ENCODE data around the gene WDR76.
"Not testable (repeated sequence)": the region's sequence is repeated elsewhere in the genome, so short reads cannot be mapped to it uniquely, and the experiment has no call there.

The WDR76 gene

DNA sequence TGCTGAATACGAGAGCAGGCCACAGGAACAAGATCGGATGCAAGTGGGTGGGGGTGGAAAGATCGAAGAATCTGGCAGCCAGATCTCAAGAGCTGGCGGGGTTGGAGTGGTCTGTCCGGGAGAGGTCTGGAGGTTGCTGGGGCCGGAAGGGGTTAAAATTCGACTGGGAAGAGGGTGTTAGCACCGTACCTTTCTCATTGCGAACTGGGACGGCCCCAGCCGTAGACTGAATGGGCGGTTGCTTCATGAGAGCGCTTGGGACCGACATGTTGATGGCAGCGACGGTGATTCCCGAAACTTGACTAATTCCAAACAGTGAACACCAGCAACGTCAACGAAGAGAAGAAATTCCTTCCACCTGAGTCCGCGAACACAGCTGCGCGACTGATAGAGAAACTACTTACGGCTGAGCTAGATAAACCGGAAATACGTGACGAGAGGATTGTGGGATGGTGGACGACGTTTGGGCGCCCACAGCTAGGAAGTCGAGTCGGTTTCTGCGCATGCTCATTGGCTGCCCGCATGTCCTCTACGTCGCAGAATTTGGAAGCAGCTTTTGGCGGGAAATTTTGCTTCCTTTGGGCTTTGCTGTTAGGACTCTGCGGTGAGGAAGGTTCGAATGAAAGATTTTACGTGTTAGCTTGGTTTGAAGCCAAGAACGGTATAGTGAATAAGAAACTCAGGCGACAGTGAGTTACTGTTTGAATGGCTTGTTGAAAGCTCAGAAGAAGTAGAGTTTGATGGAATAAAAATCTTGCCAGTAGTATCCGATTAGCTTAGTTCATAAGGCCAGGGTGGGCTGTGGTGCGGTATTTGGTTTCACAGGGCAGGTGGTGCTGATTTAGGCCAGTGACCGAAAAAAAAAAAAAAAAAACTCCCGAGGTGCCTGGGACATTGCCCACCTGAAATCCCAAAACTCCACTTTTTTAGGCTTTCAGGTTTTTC is 2.2 kb upstream of the WDR76 start, which contains the start of gene MFAP1:
Gene MFAP1, minus strand, starts transcription at position 389 of the 945 bp plus-strand sequence. Its CDS starts 121 bp downstream, at position 268.
- peak; percentile 88 for DNase-seq

DNA sequence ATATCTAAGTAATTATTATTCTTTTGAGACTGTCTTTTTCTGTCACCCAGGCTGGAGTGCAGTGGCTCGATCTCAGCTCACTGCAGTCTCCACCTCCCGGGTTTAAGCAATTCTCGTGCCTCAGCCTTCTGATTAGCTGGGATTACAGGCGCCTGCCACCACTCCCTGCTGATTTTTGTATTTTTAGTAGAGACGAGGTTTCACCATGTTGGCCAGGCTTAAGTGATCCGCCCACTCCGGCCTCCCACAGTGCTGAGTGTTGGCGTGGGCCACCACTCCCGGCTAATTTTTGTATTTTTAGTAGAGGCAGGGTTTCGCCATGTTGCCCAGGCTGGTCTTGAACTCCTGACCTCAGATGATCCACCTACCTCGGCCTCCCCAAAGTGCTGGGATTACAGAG is 1.5 kb upstream of the WDR76 start:
- DNase-seq = not testable (repeated sequence)

DNA sequence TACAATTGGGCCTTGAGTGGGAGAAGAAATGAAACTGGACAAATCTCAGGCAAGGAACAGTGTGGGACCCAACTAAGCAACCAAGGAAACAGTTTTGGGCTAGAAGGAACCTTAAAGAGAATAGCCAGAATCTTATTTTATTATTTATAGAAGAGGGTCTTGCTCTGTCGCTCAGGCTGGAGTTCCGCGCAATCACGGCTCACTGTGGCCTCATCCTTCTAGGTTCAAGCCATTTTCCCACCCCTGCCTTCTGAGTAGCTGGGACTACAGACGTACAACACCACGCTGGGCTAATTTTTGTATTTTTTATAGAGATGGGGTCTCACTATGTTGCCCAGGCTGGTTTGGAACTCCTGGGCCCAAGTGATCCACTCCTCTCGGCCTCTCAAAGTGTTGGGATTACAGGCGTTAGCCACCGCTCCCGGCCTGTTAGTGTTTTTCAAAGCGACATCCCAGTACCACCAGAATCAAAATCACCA is 734 bp upstream of the WDR76 start:
- no peak for DNase-seq

DNA sequence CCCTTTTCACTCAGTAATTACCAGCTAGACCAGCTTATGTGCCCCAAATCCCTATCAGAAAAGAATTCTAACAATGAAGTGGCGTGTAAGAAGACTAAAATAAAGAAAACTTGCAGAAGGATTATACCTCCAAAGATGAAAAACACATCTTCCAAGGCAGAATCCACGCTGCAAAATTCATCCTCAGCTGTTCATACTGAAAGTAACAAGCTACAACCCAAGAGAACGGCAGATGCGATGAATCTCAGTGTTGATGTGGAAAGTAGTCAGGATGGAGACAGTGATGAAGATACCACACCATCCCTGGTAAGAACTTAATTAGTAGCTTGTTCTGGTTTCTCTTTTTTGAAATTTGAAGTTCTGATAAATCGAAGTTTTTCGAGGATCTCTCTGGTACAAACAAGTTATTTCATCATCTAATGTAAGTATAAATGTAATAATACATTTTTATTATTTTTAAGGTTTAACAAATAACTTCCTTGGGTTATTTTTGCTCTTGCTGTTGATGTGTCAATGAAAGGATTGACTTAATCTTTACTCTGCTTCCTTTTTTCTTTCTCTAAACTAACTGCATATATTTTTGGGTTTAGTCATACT is 1.4 kb downstream of the WDR76 start:
- DNase-seq = no peak

DNA sequence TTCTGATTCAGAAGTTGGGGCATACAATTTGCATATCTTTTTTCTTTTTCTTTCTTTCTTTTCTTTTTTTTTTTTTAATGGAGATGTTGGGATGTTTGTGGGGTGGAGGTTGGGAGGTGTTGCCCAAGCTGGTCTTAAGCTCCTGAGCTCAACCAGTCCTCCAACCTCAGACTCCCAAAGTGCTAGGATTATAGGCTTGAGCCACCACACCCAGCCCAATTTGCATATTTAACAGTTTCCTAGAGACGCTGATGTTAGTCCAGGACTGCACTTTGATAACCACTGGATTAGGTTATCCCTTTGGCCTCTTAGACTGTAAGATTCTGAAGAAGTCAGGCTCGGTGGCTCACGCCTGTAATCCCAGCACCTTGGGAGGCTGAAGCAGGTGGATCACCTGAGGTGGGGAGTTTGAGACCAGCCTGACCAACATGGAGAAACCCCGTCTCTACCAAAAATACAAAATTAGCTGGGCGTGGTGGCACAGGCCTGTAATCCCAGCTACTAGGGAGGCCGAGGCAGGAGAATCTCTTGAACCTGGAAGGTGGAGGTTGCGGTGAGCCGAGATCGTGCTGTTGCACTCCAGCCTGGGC is 3.2 kb downstream of the WDR76 start:
- not testable (repeated sequence) for DNase-seq

DNA sequence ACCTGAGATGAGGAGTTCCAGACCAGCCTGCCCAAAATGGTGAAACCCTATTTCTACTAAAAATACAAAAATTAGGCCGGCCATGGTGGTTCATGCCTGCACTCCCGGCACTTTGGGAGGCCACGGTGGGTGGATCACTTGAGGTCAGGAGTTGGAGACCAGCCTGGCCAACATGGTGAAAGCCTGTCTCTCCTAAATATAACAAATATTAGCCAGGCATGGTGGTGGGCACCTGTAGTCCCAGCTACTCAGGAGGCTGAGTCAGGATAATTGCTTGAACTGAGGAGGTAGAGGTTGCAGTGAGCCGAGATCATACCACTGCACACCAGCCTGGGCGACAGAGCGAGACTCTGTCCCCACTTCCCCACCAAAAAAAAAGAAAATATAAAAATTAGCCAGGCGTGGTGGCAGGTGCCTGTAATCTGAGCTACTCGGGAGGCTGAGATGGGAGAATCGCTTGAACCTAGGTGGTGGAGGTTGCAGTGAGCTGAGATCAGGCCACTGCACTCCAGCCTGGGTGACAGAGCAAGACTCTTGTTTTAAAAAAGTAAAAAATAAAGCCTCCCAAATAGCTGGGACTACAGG is 4.0 kb downstream of the WDR76 start:
- DNase-seq = not testable (repeated sequence)

DNA sequence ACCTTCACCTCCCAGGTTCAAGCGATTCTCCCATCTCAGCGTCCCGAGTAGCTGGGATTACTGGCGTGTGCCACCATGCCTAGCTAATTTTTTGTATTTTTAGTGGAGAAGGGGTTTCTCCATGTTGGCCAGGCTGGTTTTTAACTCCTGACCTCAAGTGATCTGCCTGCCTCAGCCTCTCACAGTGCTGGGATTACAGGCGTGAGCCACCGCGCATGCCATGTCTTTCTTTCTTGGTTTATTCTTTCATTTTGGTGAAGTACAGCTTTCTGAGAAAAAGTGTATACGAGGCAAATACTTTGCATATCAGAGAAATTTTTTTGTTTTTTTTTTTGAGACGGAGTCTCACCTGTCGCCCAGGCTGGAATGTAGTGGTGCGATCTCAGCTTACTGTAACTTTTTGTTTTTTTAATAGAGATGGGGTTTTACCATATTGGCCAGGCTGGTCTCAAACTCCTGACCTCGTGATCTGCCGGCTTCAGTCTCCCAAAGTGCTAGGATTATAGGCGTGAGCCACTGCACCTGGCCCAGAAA is 4.8 kb downstream of the WDR76 start:
- not testable (repeated sequence) for DNase-seq

DNA sequence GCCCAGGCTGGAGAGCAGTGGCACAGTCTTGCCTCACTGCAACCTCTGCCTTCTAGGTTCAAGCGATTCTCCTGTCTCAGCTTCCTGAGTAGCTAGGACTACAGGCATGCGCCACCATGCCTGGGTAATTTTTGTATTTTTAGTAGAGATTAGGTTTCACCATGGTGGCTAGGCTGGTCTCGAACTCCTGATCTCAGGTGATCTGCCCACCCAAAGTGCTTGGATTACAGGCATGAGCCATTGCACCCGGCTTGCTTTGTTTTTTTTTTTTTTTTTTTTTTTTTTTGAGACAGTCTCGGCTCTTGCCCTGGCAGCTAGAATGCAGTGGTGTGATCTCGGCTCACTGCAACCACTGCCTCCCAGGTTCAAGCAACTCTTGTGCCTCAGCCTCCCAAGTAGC is 5.7 kb downstream of the WDR76 start:
- DNase-seq = not testable (repeated sequence)

DNA sequence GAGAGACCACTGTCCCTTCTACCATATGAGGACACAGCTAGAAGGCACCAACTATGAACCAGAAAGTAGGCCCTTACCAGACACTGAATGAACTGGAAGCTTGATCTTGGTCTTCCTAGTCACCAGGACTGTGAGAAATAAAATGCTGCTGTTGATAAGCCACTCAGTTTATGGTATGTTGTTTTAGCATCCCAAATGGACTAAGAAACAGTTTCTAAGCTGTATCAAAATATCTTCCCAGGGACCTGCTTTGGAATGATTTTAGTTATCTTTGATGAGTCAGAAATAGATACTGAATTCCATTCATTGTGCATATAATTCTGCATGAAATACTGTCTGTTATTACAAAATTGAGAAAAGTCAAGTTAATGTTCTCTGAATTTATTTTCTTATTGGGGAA is 18.6 kb downstream of the WDR76 start:
- no peak for DNase-seq

DNA sequence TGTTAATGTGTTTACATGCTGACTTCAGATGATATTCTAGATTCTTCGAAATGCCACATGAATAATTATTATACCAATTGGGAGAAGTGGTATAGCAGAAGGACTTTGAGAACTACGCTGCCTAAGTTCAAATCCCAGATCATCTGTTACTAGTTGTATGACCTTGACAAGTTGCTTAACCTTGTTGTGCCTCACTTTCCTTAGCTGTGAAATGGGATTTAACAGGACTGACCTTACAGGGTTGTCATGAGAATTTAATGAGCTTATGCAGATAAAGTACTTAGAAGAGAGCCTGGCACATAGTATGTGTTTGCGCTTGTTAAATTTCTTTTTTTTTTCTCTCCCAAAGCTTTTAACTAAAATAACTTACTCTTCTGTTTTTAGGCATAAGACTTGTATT is 24.4 kb downstream of the WDR76 start:
- no peak for DNase-seq

DNA sequence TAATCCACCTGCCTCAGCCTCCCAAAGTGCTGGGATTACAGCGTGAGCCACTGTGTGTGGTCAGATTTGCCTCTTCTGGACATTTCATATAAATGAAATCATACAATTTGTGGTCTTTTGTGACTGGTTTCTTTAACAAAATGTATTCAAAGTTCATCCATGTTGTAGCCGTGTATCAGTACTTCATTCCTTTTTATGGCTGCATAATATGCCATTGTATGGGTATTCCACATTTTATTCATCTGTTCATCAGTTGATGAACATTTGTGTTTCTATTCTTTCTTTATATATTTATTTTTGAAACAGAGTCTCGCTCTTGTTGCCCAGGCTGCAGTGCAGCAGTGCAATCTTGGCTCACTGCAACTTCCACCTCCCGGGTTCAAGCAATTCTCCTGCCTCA is 25.8 kb downstream of the WDR76 start:
- no peak for DNase-seq

DNA sequence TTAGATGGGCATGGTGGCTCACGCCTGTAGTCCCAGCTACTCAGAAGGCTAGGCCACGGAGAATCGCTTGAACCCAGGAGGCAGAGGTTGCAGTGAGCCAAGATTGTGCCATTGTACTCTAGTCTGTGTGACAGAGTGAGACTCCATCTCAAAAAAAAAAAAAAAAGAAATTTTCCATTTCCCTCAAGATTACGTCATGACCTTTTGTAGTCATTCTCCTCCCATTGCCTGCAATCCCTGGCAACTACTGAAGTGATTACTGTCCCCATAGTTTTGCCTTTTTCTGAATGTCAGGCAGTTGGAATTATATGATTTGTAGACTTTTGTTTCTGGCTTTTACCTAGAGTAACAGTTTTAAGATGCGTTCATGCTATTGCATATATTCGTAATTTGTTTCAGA is 28.0 kb downstream of the WDR76 start:
- DNase-seq = no peak

DNA sequence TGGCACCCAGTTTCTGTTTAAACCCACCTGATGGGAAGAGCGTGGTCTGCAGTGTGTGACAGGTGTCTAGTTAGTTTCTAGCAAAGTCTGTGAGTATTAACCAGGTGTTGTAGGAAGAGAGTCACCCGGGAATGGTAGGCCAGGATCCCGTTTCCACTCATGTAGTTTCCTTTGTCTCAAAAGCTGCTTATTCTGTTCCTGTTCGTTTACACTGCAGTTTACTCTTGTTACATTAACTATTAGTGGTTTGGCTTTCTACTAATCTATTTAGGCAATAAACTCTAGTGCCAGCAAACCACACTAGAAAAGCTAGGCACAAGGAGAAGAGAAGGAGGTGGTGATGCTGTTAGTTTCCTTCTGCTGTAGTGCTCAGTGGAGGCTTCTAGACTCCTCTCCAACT is 32.7 kb downstream of the WDR76 start:
- DNase-seq = no peak

DNA sequence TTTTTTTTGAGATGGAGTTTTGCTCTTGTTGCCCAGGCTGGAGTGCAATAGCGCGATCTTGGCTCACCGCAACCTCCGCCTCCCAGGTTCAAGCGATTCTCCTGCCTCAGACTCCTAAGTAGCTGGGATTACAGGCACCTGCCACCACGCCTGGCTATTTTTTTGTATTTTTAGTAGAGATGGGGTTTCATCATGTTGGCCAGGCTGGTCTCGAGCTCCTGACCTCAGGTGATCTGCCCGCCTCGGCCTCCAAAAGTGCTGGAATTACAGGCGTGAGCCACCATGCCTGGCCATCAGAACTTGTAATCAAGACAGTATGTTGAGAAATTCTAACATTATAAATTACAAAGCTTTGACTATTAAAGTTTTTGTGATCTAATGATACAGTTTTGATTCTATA is 39.8 kb downstream of the WDR76 start:
- not testable (repeated sequence) for DNase-seq

DNA sequence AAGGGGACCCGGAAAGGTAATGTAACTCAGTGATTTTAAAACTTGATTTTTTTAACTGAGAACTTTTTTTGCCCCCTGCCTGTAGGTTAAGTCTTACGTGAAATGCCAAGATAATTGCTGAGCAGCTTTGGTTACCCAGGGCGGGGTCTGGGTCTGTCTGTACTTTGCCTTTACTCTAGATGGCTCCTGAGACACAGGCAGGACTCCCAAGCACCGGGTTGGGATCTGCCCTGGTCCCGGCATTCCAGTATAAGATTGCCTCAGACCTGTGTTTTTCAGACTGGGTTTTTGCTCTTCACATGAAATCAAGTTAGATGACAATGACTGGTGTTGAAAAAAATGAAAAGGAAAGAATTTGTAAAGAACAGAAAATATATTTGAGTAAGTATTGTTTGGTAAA is 40.3 kb downstream of the WDR76 start:
- DNase-seq = no peak

DNA sequence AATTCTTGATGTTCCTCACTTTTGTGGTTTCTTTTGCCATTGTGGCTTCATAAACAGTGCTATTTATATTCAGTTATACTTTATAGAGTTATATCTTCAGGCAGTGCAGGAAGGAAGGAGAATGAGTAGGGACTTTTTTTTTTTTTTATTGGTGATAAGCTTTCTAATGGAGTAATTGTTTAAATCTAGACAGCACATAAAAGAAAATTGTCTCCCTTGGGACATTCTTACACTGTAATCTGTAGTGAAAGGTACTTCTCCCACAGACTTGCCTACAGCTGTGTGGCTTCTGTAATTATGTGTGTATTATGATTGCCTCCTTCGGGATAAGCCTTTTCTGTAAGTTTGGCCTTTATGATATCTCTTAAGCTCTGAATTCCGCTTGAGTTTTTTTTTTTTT is 41.6 kb downstream of the WDR76 start:
- DNase-seq = no peak

DNA sequence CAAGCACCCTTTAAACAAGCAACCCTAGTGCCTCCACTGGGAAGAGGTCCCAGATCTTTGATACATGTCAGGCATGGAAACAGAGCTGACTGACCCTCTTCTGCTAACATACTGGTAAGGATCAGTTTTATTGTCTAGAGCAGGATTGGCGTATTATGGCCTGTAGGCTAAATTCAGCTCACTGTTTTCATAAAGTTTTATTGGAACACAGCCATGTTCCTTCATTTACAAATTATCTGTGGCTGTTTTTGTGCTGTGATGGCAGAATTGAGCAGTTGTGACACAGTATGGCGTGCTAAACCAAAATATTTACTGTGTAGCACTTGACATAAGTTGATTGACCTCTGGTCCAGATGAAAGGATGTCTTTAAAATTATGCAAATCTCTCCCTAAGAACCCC is 45.0 kb downstream of the WDR76 start:
- no peak for DNase-seq

DNA sequence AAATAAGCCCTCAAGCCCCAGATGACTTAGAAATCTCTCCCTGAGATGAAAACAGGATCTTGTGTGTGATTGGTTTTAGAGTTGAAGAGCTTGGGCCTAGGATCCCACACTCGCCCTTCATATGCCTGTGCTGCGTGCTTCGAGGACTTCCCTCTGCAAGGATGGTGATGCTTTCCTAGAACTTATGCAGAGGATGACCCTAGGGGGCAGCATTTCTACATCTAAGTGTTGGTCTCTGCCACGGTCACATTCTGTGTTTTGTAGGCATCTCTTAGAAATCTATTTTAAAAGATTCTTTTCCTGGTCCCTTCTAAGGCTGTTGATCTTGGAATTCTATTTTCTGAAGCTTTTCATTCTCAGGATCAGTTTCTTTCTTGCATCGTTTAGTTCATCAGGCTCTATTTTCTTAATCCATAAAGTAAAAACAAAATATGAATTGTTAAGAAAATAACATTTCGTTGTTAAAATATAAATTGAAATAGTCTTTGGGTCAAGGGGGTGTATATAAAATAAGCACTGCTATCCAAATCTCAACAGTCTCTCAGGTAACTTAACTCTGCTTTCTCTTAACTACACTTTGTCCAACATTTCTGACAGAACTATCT is 45.7 kb downstream of the WDR76 start:
- no peak for DNase-seq

DNA sequence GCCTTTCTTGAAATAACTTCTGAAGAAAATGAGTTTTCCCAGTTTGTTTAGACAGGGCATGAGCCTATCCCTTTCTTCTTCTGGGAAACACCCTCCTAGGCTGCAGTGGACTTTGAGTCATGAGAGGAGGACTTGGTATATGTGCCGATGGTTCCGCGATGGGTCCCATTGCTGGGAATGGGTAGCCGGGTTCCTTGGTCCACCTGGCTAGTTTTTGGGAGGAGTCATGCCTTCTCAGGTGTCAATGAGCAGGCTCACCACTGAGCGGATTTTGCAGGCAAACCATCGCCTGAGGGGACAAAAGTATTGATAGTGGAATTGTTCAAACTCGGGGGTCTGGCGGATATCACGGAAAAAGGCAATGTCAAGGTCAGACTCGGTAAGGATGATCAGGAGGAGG is 46.8 kb downstream of the WDR76 start:
- DNase-seq = no peak

DNA sequence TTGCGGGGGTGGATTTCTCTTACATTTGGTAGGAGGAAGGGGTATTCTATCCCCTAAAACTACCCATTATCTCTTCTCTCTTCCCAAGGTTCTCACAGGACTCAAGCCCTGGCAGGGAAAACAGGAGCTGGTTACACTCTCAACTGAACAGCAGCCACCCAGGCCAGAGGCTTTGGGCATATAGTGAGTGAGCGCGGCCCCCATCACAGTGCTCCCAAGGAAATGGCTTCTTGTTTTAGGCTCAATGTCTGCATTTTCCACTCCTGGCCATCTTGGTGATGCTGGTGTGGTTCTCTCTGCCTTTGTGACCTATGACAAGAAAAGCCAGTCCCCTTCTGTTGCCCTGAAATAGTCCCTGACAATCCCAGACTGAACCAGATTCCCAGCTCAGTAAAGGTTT is 50.1 kb downstream of the WDR76 start:
- DNase-seq = no peak

DNA sequence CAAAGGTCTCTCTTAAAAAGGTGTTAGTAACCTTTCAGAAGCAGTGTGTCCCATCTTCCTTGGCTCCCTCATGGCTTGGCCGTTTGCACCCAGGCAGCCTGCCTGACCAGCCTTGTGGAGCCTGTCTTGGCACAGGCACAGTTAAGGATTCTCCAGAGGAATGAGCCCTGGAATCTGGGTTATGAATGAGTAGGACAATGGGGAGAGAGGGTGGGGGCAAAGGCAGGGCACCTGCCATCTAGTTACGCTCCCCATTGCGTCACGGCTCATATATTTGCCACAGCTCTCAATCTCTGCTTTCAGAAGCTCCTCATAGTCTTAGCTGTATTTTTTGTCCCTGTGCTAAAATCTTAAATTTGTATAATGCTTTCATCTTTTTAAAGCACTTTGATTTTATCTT is 50.6 kb downstream of the WDR76 start:
- DNase-seq = no peak

DNA sequence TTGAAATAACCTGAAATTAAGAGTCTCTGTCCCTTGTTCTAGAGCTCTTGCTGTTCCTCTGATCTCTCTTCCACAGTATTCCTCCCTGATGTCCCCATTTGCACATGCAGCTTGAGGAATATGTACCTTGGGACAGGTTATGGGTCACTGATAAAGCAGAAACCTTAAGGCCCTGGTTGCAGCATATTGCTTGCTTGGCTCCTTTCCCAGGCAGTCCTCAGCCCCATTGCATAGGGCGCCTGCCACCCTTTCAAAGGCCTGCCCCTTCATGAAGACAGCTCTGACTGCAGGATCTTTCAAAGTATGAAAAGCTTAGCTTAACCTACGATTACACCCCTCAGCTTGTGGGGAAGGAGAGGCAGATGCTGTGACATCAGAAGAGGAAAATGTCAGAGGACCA is 51.6 kb downstream of the WDR76 start:
- DNase-seq = no peak
